ENCODE results near the gene BMP2K. TPM values are rescaled to one million over a fixed set of nuclear protein-coding genes. Genes with fewer than 3 reads are reported as not detected.

BMP2K gene
- total and polyA plus RNA-seq, 2 experiments from 2014 or later, result 8.2 to 32.5 TPM

- TF ChIP-seq POLR2AphosphoS5 (IDR thresholded peaks at IDR 0.05; ENCODE audit: low read depth) (no peak), STAT1 (IDR thresholded peaks at IDR 0.05; ENCODE audit: unreplicated experiment) (no peak), JUNB (IDR thresholded peaks at IDR 0.05; ENCODE audit: unreplicated experiment) (no peak), EZH2phosphoT487 (IDR thresholded peaks at IDR 0.05; ENCODE audit: unreplicated experiment) (no peak), ZNF114 (CRISPR knock-in tag; IDR thresholded peaks at IDR 0.05) (no peak)
- Histone ChIP-seq H3K27ac (ENCODE audit: low read depth) (no peak overlapping the region), H3K79me2 (replicated peaks; ENCODE audit: insufficient read depth) (peaks cover 18% of the 10 kb centered on the region), H3K36me3 (ENCODE audit: insufficient read depth) (no peaks in the 10 kb centered on the region; the same call in 1 of the 2 replicates), H3K4me2 (peak overlapping the region; percentile 94), H3F3A (replicated peaks; ENCODE audit: low read depth) (no peaks in the 10 kb centered on the region), H3K4me3 (peak overlapping the region; percentile 70), H3K4me1 (ENCODE audit: insufficient read depth) (peaks cover 27% of the 10 kb centered on the region), H2AFZ (no peak overlapping the region), H3K27me3 (ENCODE audit: insufficient read depth) (peaks cover 19% of the 10 kb centered on the region), H3K9me2 (ENCODE audit: insufficient read depth) (no peaks in the 10 kb centered on the region), H4K20me1 (replicated peaks; ENCODE audit: insufficient read depth) (peaks cover 3% of the 10 kb centered on the region; the same call in 1 of the 2 replicates)
- Mint-ChIP-seq H3K4me3 (peak overlapping the region; percentile 42), H3K4me1 (peaks cover 35% of the 10 kb centered on the region), H3K9me3 (no peaks in the 10 kb centered on the region), H3K36me3 (ENCODE audit: low read depth) (peaks cover 3% of the 10 kb centered on the region; the same call in 1 of the 3 replicates), H3K27me3 (ENCODE audit: insufficient read depth, low read depth, poor library complexity) (peaks cover 10% of the 10 kb centered on the region), H3K27ac (no peak overlapping the region)
- ATAC-seq (no peak), DNase-seq (ENCODE audit: low spot score) (no peak)
These were observed 161.7 kb downstream of the BMP2K start for GRCh38 chr4:78937837-78938236.

- no peak overlapping the region for H3K27ac ChIP-seq (ENCODE audit: low read depth)
- 0 out of 2 replicates have a peak overlapping the region, but pooled peaks have one; percentile 24 for H3K27ac Mint-ChIP-seq
- H3K36me3 Mint-ChIP-seq (ENCODE audit: low read depth), result peaks cover 2% of the 10 kb centered on the region; the same call in 1 of the 3 replicates
- ATAC-seq (no peak), DNase-seq (ENCODE audit: low spot score) (no peak)
- peaks cover 37% of the 10 kb centered on the region for H3K4me1 Mint-ChIP-seq
- peak overlapping the region; percentile 70 for H3K4me3 ChIP-seq
- peak overlapping the region; percentile 94 for H3K4me2 ChIP-seq
- no peak for TF ChIP-seq EZH2phosphoT487 (IDR thresholded peaks at IDR 0.05; ENCODE audit: unreplicated experiment)
- TF ChIP-seq STAT1 (IDR thresholded peaks at IDR 0.05; ENCODE audit: unreplicated experiment), result no peak
- TF ChIP-seq ZNF462 (CRISPR knock-in tag; IDR thresholded peaks at IDR 0.05), result no peak
- no peak for TF ChIP-seq ZNF114 (CRISPR knock-in tag; IDR thresholded peaks at IDR 0.05)
- TF ChIP-seq EZH2 (IDR thresholded peaks at IDR 0.05; ENCODE audit: low read depth, unreplicated experiment), result no peak
- no peaks in the 10 kb centered on the region for H3K9me3 Mint-ChIP-seq
- H3K79me2 ChIP-seq (replicated peaks; ENCODE audit: insufficient read depth), result peaks cover 18% of the 10 kb centered on the region
- H3K36me3 ChIP-seq (ENCODE audit: insufficient read depth), result no peaks in the 10 kb centered on the region; the same call in 1 of the 2 replicates
- H2AFZ ChIP-seq, result peak overlapping the region; percentile 91; the same call in 1 of the 2 replicates
- H3K4me3 Mint-ChIP-seq, result peak overlapping the region; percentile 90
- peaks cover 27% of the 10 kb centered on the region for H3K4me1 ChIP-seq (ENCODE audit: insufficient read depth)
- H3F3A ChIP-seq (replicated peaks; ENCODE audit: low read depth), result no peaks in the 10 kb centered on the region
- no peaks in the 10 kb centered on the region; the same call in 1 of the 2 replicates for H4K20me1 ChIP-seq (replicated peaks; ENCODE audit: insufficient read depth)
- no peaks in the 10 kb centered on the region for H3K9me2 ChIP-seq (ENCODE audit: insufficient read depth)
- peaks cover 19% of the 10 kb centered on the region for H3K27me3 ChIP-seq (ENCODE audit: insufficient read depth)
- H3K27me3 Mint-ChIP-seq (ENCODE audit: insufficient read depth, low read depth, poor library complexity), result peaks cover 10% of the 10 kb centered on the region
These were observed 162.3 kb downstream of the BMP2K start for GRCh38 chr4:78938474-78938867.

Measured in GM23338 (cell line).